T-helper 1 cell treated with Interleukin-12 subunit alpha and Interleukin-12 subunit beta and Interleukin-4 antibody, amounts not matched to agents 30 μg/mL and 1 μg/mL, for 36 hours (primary cell): ENCODE measurements around the gene PDXDC1.
"Not testable (repeated sequence)": the region's sequence is repeated elsewhere in the genome, so short reads cannot be mapped to it uniquely, and the experiment has no call there.

Experiments used
- H3K27ac Mint-ChIP-seq: one replicate; pipeline ENCODE4 v1.8.0; 2021; ENCODE audit warnings: mild to moderate bottlenecking, mixed read lengths
- H3K27me3 Mint-ChIP-seq: one replicate; pipeline ENCODE4 v1.8.0; 2021; ENCODE audit warnings: low read depth, mixed read lengths
- H3K36me3 Mint-ChIP-seq: one replicate; pipeline ENCODE4 v1.8.0; 2021; ENCODE audit warnings: low read depth, mixed read lengths
- H3K4me1 Mint-ChIP-seq: one replicate; pipeline ENCODE4 v1.8.0; 2021; ENCODE audit warnings: low read depth, mixed read lengths
- H3K4me3 Mint-ChIP-seq: one replicate; pipeline ENCODE4 v1.8.0; 2021; ENCODE audit warnings: mild to moderate bottlenecking, moderate library complexity, mixed read lengths
- H3K9me3 Mint-ChIP-seq: one replicate; pipeline ENCODE4 v1.8.0; 2021; ENCODE audit warnings: mixed read lengths

The PDXDC1 gene

DNA sequence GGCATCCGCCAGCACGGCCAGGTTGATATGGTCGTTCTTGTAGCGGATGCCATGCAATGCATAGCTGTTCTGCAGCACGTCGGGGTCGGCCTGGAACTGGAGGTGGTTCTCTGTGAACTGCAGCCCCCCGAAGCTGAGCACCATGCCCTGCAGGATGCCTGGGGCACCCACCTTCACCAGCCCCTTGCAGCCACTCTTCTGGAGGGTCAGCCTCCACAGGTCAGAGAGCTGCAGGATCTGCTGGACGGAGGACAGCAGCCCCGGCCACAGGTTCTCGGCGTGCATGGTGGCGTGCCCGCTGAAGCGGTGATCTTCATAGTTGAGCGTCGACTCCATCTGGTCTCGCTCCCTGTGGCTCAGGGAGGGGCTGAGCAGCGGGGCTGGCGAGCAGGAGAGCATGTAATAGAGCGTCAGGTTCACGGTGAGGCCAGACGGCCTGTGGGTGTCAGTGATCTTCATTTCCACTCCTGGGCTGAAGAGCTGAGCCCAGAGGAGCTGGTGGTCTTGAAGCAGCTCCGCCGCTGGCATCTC lies 13.9 kb downstream of the PDXDC1 start:
- peaks cover 24% of the 10 kb centered on the region for H3K36me3 Mint-ChIP-seq
- H3K27ac Mint-ChIP-seq, H3K27me3 Mint-ChIP-seq, H3K4me1 Mint-ChIP-seq, H3K4me3 Mint-ChIP-seq: not testable (repeated sequence)
- H3K9me3 Mint-ChIP-seq, result peaks cover 13% of the 10 kb centered on the region

DNA sequence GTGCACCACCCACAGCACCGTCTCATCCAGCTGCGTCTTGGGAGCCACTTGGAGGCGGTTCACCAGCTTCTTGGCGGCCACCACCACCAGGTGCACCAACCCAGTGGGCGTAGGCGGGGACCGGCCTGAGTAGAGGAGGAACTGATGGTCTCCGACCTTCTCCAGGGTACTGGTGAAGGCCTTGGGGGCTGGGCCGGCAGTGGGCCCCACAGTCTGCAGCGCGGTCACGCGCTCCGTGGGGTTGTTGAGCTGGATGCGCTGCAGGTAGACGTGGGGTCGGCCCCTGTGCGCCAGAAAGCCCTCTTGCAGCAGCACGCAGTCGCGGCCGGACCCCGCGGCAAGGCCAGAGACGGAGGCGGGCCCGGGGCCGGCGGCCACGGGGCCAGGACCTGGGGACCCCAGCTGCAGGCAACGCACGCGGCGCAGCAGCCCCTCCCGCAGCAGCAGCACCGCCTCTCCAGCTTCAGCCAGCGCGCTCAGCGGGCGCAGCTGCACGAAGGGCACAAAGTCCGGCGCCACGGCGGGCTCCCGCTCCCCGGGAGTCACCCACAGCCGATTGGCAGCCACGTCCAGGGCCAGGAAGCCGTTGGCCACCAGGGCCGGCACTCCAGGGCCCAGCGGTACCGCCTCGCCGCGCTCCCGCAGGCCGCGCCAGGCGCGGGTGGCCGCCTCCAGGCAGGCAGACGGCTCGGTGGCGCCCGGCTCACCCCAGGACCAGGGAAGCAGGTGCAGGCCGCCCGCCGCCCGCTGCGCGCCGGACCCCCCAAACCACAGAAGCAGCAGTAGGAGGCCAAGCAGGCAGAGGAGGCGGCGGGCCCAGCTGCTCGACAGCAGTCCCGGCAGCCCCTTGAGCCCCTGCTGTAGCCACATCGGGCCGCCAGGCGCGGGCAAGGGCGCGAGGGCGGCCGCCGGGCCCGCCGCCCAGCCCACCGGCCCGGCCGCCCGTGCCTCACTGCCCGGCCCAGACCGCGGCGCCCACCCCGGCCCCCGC lies 14.8 kb downstream of the PDXDC1 start:
- not testable (repeated sequence) for H3K4me1 Mint-ChIP-seq, H3K4me3 Mint-ChIP-seq, H3K27ac Mint-ChIP-seq, H3K27me3 Mint-ChIP-seq
- Mint-ChIP-seq H3K36me3 (peaks cover 26% of the 10 kb centered on the region), H3K9me3 (peaks cover 13% of the 10 kb centered on the region)

DNA sequence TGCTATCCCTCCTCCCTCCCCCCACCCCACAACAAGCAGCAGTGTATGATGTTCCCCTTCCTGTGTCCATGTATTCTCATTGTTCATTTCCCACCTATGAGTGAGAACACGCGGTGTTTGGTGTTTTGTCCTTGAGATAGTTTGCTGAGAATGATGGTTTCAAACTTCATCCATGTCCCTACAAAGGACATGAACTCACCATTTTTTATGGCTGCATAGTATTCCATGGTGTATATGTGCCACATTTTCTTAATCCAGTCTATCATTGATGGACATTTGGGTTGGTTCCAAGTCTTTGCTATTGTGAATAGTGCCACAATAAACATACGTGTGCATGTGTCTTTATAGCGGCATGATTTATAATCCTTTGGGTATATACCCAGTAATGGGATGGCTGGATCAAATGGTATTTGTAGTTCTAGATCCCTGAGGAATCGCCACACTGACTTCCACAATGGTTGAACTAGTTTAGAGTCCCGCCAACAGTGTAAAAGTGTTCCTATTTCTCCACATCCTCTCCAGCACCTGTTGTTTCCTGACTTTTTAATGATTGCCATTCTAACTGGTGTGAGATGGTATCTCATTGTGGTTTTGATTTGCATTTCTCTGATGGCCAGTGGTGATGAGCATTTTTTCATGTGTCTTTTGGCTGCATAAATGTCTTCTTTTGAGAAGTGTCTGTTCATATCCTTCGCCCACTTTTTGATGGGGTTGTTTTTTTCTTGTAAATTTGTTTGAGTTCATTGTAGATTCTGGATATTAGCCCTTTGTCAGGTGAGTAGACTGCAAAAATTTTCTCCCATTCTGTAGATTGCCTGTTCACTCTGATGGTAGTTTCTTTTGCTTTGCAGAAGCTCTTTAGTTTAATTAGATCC lies 18.7 kb downstream of the PDXDC1 start:
- Mint-ChIP-seq H3K36me3 (peaks cover 22% of the 10 kb centered on the region), H3K9me3 (peaks cover 13% of the 10 kb centered on the region)
- not testable (repeated sequence) for H3K27ac Mint-ChIP-seq, H3K4me1 Mint-ChIP-seq, H3K27me3 Mint-ChIP-seq, H3K4me3 Mint-ChIP-seq

DNA sequence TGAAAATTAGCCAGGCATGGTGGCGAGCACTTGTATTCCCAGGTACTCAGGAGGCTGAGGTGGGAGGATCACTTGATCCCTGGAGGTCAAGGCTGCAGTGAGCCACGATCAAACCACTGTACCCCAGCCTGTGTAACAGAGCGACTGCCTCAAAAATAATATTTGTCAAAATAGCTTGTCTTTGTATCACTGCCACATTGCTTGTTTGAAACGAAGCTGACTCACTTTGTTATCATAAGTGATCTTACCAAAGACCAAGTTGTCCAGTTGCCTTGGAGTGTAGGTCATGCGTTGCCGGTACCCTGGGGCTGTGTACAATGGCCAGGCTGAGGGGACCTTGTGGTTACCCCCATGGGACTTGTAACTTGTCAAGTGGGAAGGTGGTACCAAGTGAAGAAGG lies 21.9 kb downstream of the PDXDC1 start:
- Mint-ChIP-seq H3K36me3 (peaks cover 17% of the 10 kb centered on the region), H3K9me3 (peaks cover 13% of the 10 kb centered on the region)
- H3K4me3 Mint-ChIP-seq, H3K27ac Mint-ChIP-seq, H3K27me3 Mint-ChIP-seq, H3K4me1 Mint-ChIP-seq: not testable (repeated sequence)

DNA sequence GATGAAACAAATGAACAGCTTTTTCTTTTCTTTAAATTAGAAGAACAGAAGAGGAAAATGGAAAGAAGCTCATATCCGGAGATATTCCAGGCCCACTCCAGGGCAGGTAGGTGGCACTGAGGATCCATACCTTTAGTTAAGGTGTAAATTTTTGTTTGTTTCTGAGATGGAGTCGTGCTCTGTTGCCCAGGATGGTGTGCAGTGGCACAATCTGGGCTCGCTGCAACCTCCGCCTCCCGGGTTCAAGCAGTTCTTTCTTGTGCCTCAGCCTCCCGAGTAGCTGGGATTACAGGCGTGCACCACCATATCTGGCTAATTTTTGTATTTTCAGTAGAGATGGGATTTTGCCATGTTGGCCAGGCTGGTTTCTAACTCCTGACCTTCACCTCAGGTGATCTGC lies 23.5 kb downstream of the PDXDC1 start:
- not testable (repeated sequence) for H3K4me1 Mint-ChIP-seq, H3K36me3 Mint-ChIP-seq, H3K4me3 Mint-ChIP-seq, H3K9me3 Mint-ChIP-seq, H3K27ac Mint-ChIP-seq, H3K27me3 Mint-ChIP-seq

DNA sequence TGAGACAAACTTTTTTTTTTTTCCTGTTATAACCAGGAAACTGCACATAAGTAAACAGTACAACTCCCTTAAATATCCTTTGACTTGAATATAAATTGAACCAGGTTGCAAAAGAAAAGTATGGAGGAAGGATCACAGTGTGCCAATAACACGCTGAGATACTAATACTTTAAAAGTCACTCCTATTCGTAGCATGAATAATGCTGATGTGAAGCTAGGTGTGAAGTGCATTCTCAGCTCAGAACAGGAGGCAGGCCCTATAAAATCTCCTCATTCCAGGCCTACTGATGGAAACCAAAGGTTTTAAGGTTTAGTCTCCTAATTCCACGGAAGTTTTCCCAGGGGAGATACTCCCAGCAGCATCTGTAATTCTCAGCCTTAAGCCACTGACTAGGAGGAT lies 25.0 kb downstream of the PDXDC1 start:
- not testable (repeated sequence) for H3K36me3 Mint-ChIP-seq, H3K4me3 Mint-ChIP-seq, H3K27me3 Mint-ChIP-seq, H3K27ac Mint-ChIP-seq, H3K9me3 Mint-ChIP-seq, H3K4me1 Mint-ChIP-seq

DNA sequence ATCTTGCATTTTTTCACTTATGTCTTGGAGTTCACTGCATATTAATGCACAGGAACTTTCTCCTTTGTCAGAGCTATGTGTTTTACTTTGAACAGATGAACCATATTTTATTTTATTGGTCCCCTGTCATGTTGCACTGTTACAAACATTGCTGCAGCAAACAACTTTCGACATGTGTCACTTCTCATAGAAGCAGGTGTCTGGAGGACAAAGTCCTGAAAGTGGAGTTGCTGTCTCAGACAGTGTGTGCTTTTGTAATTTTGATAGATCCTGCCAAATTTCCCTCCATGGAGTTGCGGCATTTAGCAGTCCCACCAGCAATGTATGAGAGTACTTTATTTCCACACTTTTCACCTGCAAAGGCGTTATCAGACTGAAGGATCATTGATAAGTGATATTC lies 27.6 kb downstream of the PDXDC1 start:
- H3K9me3 Mint-ChIP-seq, H3K4me1 Mint-ChIP-seq, H3K4me3 Mint-ChIP-seq, H3K27ac Mint-ChIP-seq, H3K27me3 Mint-ChIP-seq: not testable (repeated sequence)
- H3K36me3 Mint-ChIP-seq, result peaks cover 14% of the 10 kb centered on the region

DNA sequence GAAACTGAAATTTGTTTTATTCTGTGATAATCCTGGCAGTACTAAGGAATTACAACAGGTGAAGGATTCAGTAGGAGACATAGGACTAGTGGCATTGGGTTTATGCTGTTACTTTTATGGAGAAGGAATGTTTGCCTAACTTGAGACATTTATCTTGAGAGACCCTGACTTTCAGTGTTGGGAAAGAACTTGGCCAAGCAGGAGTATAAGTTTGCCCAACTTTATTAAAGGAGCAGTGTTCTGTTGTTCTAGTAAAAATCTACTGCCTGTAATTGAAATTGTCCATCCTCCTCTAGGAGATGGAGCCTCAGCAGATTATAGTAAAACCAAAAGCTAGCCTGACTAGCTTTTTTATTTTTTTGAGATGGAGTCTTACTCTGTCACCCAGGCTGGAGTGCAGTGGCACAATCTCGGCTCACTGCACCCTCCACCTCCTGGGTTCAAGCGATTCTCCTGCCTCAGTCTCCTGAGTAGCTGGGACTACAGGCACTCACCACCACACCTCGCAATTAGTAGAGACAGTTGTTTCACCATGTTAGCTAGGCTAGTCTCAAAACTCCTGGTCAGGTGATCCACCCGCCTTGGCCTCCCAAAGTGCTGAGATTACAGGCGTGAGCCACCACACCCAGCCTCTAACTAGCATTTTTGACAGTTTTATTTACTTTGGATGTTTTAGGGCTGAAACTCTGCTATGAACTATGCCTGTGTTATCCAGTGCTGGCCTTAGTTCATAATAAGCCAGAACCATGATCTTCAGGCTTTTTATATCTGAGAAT lies 30.7 kb downstream of the PDXDC1 start:
- peaks cover 23% of the 10 kb centered on the region for H3K36me3 Mint-ChIP-seq
- not testable (repeated sequence) for H3K4me1 Mint-ChIP-seq, H3K4me3 Mint-ChIP-seq, H3K9me3 Mint-ChIP-seq, H3K27me3 Mint-ChIP-seq, H3K27ac Mint-ChIP-seq

DNA sequence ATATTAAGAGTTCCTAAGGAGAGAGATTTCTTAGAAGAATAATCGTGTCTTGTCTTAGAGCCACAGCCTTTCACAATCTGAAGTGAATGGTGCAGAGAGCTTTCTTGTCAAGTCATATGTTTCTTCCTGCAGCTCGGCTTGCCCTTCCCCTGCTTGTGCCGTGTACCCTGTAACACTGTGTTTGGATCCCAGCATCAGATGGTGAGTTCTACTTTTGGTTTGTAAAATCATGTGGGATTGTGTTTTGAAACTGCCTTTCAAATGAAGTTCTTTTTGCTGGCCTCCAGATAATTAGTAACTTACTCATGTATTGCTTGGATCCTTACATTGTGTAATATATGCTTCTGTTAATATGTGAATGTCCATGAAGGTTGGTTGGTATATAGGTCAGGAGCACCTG lies 33.8 kb downstream of the PDXDC1 start:
- H3K9me3 Mint-ChIP-seq, H3K4me1 Mint-ChIP-seq, H3K4me3 Mint-ChIP-seq, H3K27me3 Mint-ChIP-seq, H3K27ac Mint-ChIP-seq: not testable (repeated sequence)
- peaks cover 28% of the 10 kb centered on the region for H3K36me3 Mint-ChIP-seq

DNA sequence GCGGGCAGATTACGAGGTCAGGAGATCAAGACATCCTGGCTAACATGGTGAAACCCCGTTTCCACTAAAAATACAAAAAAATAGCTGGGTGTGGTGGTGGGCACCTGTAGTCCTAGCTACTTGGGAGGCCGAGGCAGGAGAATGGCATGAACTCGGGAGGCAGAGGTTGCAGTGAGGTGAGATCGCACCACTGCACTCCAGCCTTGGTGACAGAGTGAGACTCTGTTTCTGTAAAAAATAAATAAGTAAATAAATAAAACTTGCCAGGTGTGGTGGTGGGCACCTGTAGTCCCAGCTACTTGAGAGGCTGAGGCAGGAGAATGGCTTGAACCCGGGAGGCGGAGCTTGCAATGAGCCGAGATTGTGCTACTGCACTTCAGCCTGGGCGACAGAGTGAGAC lies 38.1 kb downstream of the PDXDC1 start:
- not testable (repeated sequence) for H3K27me3 Mint-ChIP-seq, H3K9me3 Mint-ChIP-seq, H3K27ac Mint-ChIP-seq, H3K4me3 Mint-ChIP-seq
- H3K4me1 Mint-ChIP-seq, result peaks cover 14% of the 10 kb centered on the region
- H3K36me3 Mint-ChIP-seq, result peaks cover 25% of the 10 kb centered on the region

DNA sequence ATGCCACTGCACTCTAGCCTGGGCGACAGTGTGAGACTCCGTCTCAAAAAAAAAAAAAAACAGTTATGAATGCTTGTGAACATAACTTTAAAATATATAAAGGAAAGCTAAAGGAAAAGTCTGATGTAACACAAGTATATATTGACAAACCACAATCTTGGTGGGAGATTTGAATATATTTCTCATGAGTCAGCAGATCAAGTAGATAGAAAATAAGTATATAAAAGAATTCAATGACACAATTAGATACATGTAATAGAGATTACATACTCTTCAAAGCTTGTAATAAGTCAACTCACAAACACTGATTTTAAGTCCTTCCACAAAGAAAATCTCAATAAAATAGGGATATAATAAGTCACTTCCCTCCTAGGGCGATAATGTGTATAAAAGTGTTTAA lies 40.8 kb downstream of the PDXDC1 start:
- H3K27ac Mint-ChIP-seq, H3K27me3 Mint-ChIP-seq, H3K9me3 Mint-ChIP-seq, H3K4me3 Mint-ChIP-seq: not testable (repeated sequence)
- Mint-ChIP-seq H3K36me3 (peaks cover 18% of the 10 kb centered on the region), H3K4me1 (peaks cover 12% of the 10 kb centered on the region)

DNA sequence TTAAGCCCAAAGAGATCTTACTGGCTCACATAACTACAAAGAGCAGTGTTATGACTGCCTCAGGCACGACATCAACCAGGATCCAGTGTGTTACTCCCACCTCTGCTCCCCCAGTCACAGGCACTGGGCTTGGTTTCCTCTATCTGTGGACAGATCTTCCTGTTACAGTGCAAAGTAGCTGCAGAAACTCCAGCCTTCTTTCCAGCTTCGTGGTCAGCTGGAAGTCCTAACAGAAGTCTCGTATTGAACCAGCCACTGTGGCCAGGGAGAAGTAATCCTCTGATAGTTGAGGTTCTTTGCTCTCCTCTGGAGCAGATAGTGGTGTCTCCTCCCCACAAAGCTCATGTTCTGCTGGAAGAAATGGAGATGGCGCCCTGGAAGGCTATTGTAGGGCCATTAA lies 41.5 kb downstream of the PDXDC1 start:
- H3K27me3 Mint-ChIP-seq, H3K9me3 Mint-ChIP-seq, H3K27ac Mint-ChIP-seq, H3K4me3 Mint-ChIP-seq: not testable (repeated sequence)
- peaks cover 12% of the 10 kb centered on the region for H3K4me1 Mint-ChIP-seq
- peaks cover 13% of the 10 kb centered on the region for H3K36me3 Mint-ChIP-seq

DNA sequence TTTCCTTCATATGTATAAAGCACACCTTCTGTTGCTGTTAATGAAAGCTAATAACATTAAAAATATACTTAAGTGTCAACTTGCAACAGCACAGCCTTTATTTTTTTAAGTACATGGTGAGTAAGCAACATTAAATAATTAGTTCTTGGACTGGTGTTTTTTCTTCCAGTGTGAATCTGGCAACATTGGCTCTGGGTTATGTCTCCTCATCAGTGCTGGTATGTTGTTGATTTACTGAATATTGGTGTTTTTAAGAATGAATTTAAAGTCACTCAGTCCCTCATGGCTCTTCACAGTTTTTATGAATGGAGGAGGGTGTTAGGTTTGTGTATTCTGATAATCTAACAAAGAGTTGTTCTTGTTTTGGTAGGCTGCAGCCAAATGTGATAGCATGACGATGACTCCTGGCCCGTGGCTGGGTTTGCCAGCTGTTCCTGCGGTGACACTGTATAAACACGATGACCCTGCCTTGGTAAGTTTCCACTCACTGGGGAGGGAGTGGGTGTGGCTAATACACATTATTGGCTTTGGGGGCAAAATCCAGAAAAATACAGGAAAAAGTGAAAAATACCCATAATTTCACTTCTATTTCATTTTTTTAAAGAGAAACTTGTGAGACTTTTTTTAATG lies 42.2 kb downstream of the PDXDC1 start:
- not testable (repeated sequence) for H3K9me3 Mint-ChIP-seq, H3K27me3 Mint-ChIP-seq, H3K27ac Mint-ChIP-seq, H3K4me3 Mint-ChIP-seq
- Mint-ChIP-seq H3K4me1 (peaks cover 14% of the 10 kb centered on the region), H3K36me3 (peaks cover 14% of the 10 kb centered on the region)

DNA sequence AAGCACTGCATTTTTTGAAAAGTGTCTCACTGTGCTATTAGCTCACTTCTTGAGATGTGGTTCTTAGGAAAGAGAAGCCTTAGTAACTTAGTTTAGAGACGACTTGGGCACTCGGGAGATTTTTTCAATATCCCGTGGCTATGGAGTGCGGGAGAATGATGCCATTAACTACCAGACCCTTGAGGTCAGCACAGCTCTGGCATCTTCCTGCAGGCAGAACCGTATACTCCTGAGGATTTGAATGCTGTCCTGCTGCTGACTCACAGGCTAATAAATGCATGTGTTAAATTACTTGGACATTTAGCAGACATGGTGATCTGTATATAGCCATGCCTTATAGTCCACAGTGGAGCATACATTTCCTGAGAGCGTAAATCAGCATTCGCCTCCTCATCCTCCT lies 46.6 kb downstream of the PDXDC1 start:
- H3K27ac Mint-ChIP-seq, H3K4me1 Mint-ChIP-seq, H3K4me3 Mint-ChIP-seq, H3K9me3 Mint-ChIP-seq, H3K27me3 Mint-ChIP-seq: not testable (repeated sequence)
- peaks cover 28% of the 10 kb centered on the region for H3K36me3 Mint-ChIP-seq
